ENCODE data around the gene GLUD1.
"Not testable (repeated sequence)": the region's sequence is repeated elsewhere in the genome, so short reads cannot be mapped to it uniquely, and the experiment has no call there.

Gene GLUD1

GRCh38 chr10:87081574-87081973 lies 13.1 kb downstream of the GLUD1 start:
- H3K9me3 ChIP-seq; DNase-seq; H3K4me3 ChIP-seq; H3K36me3 ChIP-seq; intact Hi-C loops (cut with DNase I; ENCODE audit: low total_unique reads); H3K27me3 ChIP-seq: not testable (repeated sequence)
- H3K4me1 ChIP-seq: peaks cover 0 to 55% (median 14%) of the 10 kb centered on the region in 4 donors
- H3K27ac ChIP-seq: peak overlapping the region; percentile 29 to 47

GRCh38 chr10:87080621-87081020 lies 14.0 kb downstream of the GLUD1 start:
- peaks cover 0 to 49% (median 14%) of the 10 kb centered on the region in 4 donors for H3K4me1 ChIP-seq
- peak overlapping the region; percentile 39 to 47 for H3K27ac ChIP-seq
- DNase-seq; H3K36me3 ChIP-seq; H3K9me3 ChIP-seq; H3K27me3 ChIP-seq; H3K4me3 ChIP-seq; intact Hi-C loops (cut with DNase I; ENCODE audit: low total_unique reads): not testable (repeated sequence)

- H3K9me3 ChIP-seq: no peaks in the 10 kb centered on the region
- H3K4me1 ChIP-seq: peaks cover 0 to 39% (median 8%) of the 10 kb centered on the region in 4 donors
- no peak for TF ChIP-seq CTCF (IDR thresholded peaks at IDR 0.05)
- no peaks in the 10 kb centered on the region for H3K27me3 ChIP-seq
- no peak for DNase-seq
- H3K4me3 ChIP-seq: no peak overlapping the region
- no peak overlapping the region for H3K27ac ChIP-seq
- peaks cover 3 to 16% (median 8%) of the 10 kb centered on the region in 3 donors for H3K36me3 ChIP-seq
- intact Hi-C loops (cut with DNase I; ENCODE audit: low total_unique reads): no loop called here
These were observed 15.4 kb downstream of the GLUD1 start for GRCh38 chr10:87079106-87079836.

- H3K4me3 ChIP-seq; H3K27ac ChIP-seq; H3K9me3 ChIP-seq; DNase-seq; H3K27me3 ChIP-seq; intact Hi-C loops (cut with DNase I; ENCODE audit: low total_unique reads): not testable (repeated sequence)
- Histone ChIP-seq H3K36me3 (peaks cover 16 to 39% (median 34%) of the 10 kb centered on the region in 3 donors), H3K4me1 (peaks cover 0 to 12% (median 0%) of the 10 kb centered on the region in 4 donors)
These were observed 18.2 kb downstream of the GLUD1 start for GRCh38 chr10:87076421-87076820.

GRCh38 chr10:87072449-87072848 lies 22.2 kb downstream of the GLUD1 start:
- DNase-seq: no peak
- Histone ChIP-seq H3K4me3 (no peak overlapping the region), H3K27me3 (no peaks in the 10 kb centered on the region), H3K27ac (no peak overlapping the region), H3K4me1 (no peaks in the 10 kb centered on the region), H3K9me3 (no peaks in the 10 kb centered on the region), H3K36me3 (peaks cover 48 to 74% (median 69%) of the 10 kb centered on the region in 3 donors)
- no peak for TF ChIP-seq CTCF (IDR thresholded peaks at IDR 0.05)
- intact Hi-C loops (cut with DNase I; ENCODE audit: low total_unique reads): no loop called here

GRCh38 chr10:87068281-87068680 lies 26.4 kb downstream of the GLUD1 start:
- H3K27me3 ChIP-seq: no peaks in the 10 kb centered on the region

More at GRCh38 chr10:87068281-87068680, 26.4 kb downstream of the GLUD1 start:
- intact Hi-C loops (cut with DNase I; ENCODE audit: low total_unique reads): no loop called here
- Histone ChIP-seq H3K9me3 (no peaks in the 10 kb centered on the region), H3K4me3 (no peak overlapping the region), H3K27ac (no peak overlapping the region), H3K4me1 (no peaks in the 10 kb centered on the region), H3K36me3 (peaks cover 76 to 93% (median 88%) of the 10 kb centered on the region in 3 donors)
- DNase-seq: no peak
- TF ChIP-seq CTCF (IDR thresholded peaks at IDR 0.05): no peak

Measured in tibial artery (tissue), 4 donors.